Measurements from ENCODE around the gene MRPL43.

MRPL43 gene

GRCh38 chr10:101018600-101019439 lies 31.5 kb upstream of the MRPL43 start:
- ATAC-seq = peak; percentile 92
- no peak for TF ChIP-seq ISL1 (CRISPR knock-in tag; IDR thresholded peaks at IDR 0.05)
- no peak for TF ChIP-seq ZC3H10 (CRISPR knock-in tag; IDR thresholded peaks at IDR 0.05)
- TF ChIP-seq ZNF8 (CRISPR knock-in tag; IDR thresholded peaks at IDR 0.05) = no peak
- TF ChIP-seq, protein P1, sequence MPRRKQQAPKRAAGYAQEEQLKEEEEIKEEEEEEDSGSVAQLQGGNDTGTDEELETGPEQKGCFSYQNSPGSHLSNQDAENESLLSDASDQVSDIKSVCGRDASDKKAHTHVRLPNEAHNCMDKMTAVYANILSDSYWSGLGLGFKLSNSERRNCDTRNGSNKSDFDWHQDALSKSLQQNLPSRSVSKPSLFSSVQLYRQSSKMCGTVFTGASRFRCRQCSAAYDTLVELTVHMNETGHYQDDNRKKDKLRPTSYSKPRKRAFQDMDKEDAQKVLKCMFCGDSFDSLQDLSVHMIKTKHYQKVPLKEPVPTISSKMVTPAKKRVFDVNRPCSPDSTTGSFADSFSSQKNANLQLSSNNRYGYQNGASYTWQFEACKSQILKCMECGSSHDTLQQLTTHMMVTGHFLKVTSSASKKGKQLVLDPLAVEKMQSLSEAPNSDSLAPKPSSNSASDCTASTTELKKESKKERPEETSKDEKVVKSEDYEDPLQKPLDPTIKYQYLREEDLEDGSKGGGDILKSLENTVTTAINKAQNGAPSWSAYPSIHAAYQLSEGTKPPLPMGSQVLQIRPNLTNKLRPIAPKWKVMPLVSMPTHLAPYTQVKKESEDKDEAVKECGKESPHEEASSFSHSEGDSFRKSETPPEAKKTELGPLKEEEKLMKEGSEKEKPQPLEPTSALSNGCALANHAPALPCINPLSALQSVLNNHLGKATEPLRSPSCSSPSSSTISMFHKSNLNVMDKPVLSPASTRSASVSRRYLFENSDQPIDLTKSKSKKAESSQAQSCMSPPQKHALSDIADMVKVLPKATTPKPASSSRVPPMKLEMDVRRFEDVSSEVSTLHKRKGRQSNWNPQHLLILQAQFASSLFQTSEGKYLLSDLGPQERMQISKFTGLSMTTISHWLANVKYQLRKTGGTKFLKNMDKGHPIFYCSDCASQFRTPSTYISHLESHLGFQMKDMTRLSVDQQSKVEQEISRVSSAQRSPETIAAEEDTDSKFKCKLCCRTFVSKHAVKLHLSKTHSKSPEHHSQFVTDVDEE (CRISPR knock-in tag; IDR thresholded peaks at IDR 0.05) = no peak
- no peak for TF ChIP-seq ZNF70 (CRISPR knock-in tag; IDR thresholded peaks at IDR 0.05)
- no peak for TF ChIP-seq TCF4 (CRISPR knock-in tag; IDR thresholded peaks at IDR 0.05; ENCODE audit: borderline replicate concordance)
- no peak for TF ChIP-seq BACH2 (CRISPR knock-in tag; IDR thresholded peaks at IDR 0.05; ENCODE audit: borderline replicate concordance)
- no peak for TF ChIP-seq ZFP3 (CRISPR knock-in tag; IDR thresholded peaks at IDR 0.05)
- TF ChIP-seq, protein P2, sequence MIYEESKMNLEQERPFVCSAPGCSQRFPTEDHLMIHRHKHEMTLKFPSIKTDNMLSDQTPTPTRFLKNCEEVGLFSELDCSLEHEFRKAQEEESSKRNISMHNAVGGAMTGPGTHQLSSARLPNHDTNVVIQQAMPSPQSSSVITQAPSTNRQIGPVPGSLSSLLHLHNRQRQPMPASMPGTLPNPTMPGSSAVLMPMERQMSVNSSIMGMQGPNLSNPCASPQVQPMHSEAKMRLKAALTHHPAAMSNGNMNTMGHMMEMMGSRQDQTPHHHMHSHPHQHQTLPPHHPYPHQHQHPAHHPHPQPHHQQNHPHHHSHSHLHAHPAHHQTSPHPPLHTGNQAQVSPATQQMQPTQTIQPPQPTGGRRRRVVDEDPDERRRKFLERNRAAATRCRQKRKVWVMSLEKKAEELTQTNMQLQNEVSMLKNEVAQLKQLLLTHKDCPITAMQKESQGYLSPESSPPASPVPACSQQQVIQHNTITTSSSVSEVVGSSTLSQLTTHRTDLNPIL (CRISPR knock-in tag; IDR thresholded peaks at IDR 0.05; ENCODE audit: low read depth) = no peak
- no peak for TF ChIP-seq CSDC2 (CRISPR knock-in tag; IDR thresholded peaks at IDR 0.05)
- TF ChIP-seq, protein P3, sequence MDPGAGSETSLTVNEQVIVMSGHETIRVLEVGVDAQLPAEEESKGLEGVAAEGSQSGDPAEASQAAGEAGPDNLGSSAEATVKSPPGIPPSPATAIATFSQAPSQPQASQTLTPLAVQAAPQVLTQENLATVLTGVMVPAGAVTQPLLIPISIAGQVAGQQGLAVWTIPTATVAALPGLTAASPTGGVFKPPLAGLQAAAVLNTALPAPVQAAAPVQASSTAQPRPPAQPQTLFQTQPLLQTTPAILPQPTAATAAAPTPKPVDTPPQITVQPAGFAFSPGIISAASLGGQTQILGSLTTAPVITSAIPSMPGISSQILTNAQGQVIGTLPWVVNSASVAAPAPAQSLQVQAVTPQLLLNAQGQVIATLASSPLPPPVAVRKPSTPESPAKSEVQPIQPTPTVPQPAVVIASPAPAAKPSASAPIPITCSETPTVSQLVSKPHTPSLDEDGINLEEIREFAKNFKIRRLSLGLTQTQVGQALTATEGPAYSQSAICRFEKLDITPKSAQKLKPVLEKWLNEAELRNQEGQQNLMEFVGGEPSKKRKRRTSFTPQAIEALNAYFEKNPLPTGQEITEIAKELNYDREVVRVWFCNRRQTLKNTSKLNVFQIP (CRISPR knock-in tag; IDR thresholded peaks at IDR 0.05; ENCODE audit: borderline replicate concordance, low read depth) = no peak
- TF ChIP-seq CSRNP3 (CRISPR knock-in tag; IDR thresholded peaks at IDR 0.05) = no peak
- no peak for TF ChIP-seq ARNTL (CRISPR knock-in tag; IDR thresholded peaks at IDR 0.05; ENCODE audit: borderline replicate concordance, low read depth)
- no peak for TF ChIP-seq ESRRG (CRISPR knock-in tag; IDR thresholded peaks at IDR 0.05)
- no peak for TF ChIP-seq ZNF565 (CRISPR knock-in tag; conservative IDR thresholded peaks at IDR 0.05; ENCODE audit: low read depth)
- no peak for TF ChIP-seq ZFP30 (CRISPR knock-in tag; IDR thresholded peaks at IDR 0.05)
- TF ChIP-seq OSR1 (CRISPR knock-in tag; IDR thresholded peaks at IDR 0.05) = no peak

GRCh38 chr10:101018118-101018599 lies 30.9 kb upstream of the MRPL43 start:
- TF ChIP-seq TCF4 (CRISPR knock-in tag; IDR thresholded peaks at IDR 0.05; ENCODE audit: borderline replicate concordance) (no peak), ZNF8 (CRISPR knock-in tag; IDR thresholded peaks at IDR 0.05) (no peak)
- no peak for ATAC-seq

- TF ChIP-seq CSRNP3 (CRISPR knock-in tag; IDR thresholded peaks at IDR 0.05) = no peak
- no peak for TF ChIP-seq TCF4 (CRISPR knock-in tag; IDR thresholded peaks at IDR 0.05; ENCODE audit: borderline replicate concordance)
- no peak for TF ChIP-seq ZNF70 (CRISPR knock-in tag; IDR thresholded peaks at IDR 0.05)
- no peak for TF ChIP-seq ZFP3 (CRISPR knock-in tag; IDR thresholded peaks at IDR 0.05)
- TF ChIP-seq BACH2 (CRISPR knock-in tag; IDR thresholded peaks at IDR 0.05; ENCODE audit: borderline replicate concordance) = no peak
- no peak for TF ChIP-seq PPARA (CRISPR knock-in tag; IDR thresholded peaks at IDR 0.05; ENCODE audit: borderline replicate concordance)
- TF ChIP-seq PATZ1 (CRISPR knock-in tag; IDR thresholded peaks at IDR 0.05; ENCODE audit: borderline replicate concordance) = no peak
- no peak for TF ChIP-seq ZC3H10 (CRISPR knock-in tag; IDR thresholded peaks at IDR 0.05)
- TF ChIP-seq, protein P2 (CRISPR knock-in tag; IDR thresholded peaks at IDR 0.05; ENCODE audit: low read depth) = no peak
- TF ChIP-seq, protein P1 (CRISPR knock-in tag; IDR thresholded peaks at IDR 0.05) = no peak
- no peak for TF ChIP-seq ARNTL (CRISPR knock-in tag; IDR thresholded peaks at IDR 0.05; ENCODE audit: borderline replicate concordance, low read depth)
- ATAC-seq = no peak
Measured at GRCh38 chr10:101016814-101017213, 29.5 kb upstream of the MRPL43 start.
